ENCODE data around the gene PRKCA.

The PRKCA gene

GRCh38 chr17:66811683-66812054 is 509.3 kb downstream of the PRKCA start:
- DNase-seq (ENCODE audit: low read depth, low spot score) = no peak
- Histone ChIP-seq H3K36me3 (ENCODE audit: control insufficient read depth, insufficient read depth, low read length) (no peaks in the 10 kb centered on the region), H3K27ac (ENCODE audit: low read length) (no peak overlapping the region), H3K4me1 (ENCODE audit: control insufficient read depth, insufficient read depth, low read length) (no peaks in the 10 kb centered on the region), H3K27me3 (ENCODE audit: control insufficient read depth, insufficient read depth, low read length) (no peaks in the 10 kb centered on the region), H3K4me3 (ENCODE audit: low read length) (no peak overlapping the region), H3K9me3 (ENCODE audit: control insufficient read depth, insufficient read depth, low read length) (no peaks in the 10 kb centered on the region)
- WGBS (ENCODE audit: insufficient coverage, insufficient read length) = no CpG with 5 or more reads among the region's 9 CpGs

DNA sequence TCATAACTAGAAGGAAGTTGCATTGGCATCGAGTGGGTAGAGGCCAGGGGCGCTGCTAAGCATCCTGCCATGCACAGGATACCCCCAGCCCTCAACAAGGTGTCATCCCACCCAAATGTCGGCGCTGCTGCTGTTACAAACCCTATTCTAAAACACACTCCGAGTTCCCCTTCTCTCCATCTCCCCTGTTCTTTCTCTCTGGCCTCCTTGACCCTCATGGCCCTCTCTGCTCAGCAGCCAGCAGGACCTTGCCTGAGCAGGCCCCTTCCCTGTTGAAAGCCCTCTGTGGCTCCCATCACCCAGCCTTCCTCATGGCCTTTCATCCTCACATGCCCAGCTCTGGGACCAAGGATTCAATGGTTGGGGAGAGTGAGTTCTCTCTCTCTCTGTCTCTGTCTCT is 510.2 kb downstream of the PRKCA start:
- no peak overlapping the region for H3K4me3 ChIP-seq (ENCODE audit: low read length)
- H3K27me3 ChIP-seq (ENCODE audit: control insufficient read depth, insufficient read depth, low read length) = no peaks in the 10 kb centered on the region
- WGBS (ENCODE audit: insufficient coverage, insufficient read length) = no CpG with 5 or more reads among the region's 5 CpGs
- no peaks in the 10 kb centered on the region for H3K36me3 ChIP-seq (ENCODE audit: control insufficient read depth, insufficient read depth, low read length)
- DNase-seq (ENCODE audit: low read depth, low spot score) = no peak
- H3K27ac ChIP-seq (ENCODE audit: low read length) = no peak overlapping the region
- no peaks in the 10 kb centered on the region for H3K4me1 ChIP-seq (ENCODE audit: control insufficient read depth, insufficient read depth, low read length)
- H3K9me3 ChIP-seq (ENCODE audit: control insufficient read depth, insufficient read depth, low read length) = no peaks in the 10 kb centered on the region

GRCh38 chr17:66813296-66813695 is 510.9 kb downstream of the PRKCA start:
- Histone ChIP-seq H3K27ac (ENCODE audit: low read length) (no peak overlapping the region), H3K27me3 (ENCODE audit: control insufficient read depth, insufficient read depth, low read length) (no peaks in the 10 kb centered on the region), H3K36me3 (ENCODE audit: control insufficient read depth, insufficient read depth, low read length) (no peaks in the 10 kb centered on the region), H3K9me3 (ENCODE audit: control insufficient read depth, insufficient read depth, low read length) (no peaks in the 10 kb centered on the region), H3K4me1 (ENCODE audit: control insufficient read depth, insufficient read depth, low read length) (no peaks in the 10 kb centered on the region), H3K4me3 (ENCODE audit: low read length) (no peak overlapping the region)
- WGBS (ENCODE audit: insufficient coverage, insufficient read length) = no CpG with 5 or more reads among the region's 2 CpGs
- DNase-seq (ENCODE audit: low read depth, low spot score) = no peak

GRCh38 chr17:66814026-66814425 is 511.6 kb downstream of the PRKCA start:
- no CpG with 5 or more reads among the region's 6 CpGs for WGBS (ENCODE audit: insufficient coverage, insufficient read length)
- H3K27me3 ChIP-seq (ENCODE audit: control insufficient read depth, insufficient read depth, low read length) = no peaks in the 10 kb centered on the region
- no peak overlapping the region for H3K27ac ChIP-seq (ENCODE audit: low read length)
- no peaks in the 10 kb centered on the region for H3K36me3 ChIP-seq (ENCODE audit: control insufficient read depth, insufficient read depth, low read length)
- H3K4me3 ChIP-seq (ENCODE audit: low read length) = no peak overlapping the region
- H3K4me1 ChIP-seq (ENCODE audit: control insufficient read depth, insufficient read depth, low read length) = no peaks in the 10 kb centered on the region
- DNase-seq (ENCODE audit: low read depth, low spot score) = no peak
- no peaks in the 10 kb centered on the region for H3K9me3 ChIP-seq (ENCODE audit: control insufficient read depth, insufficient read depth, low read length)

DNA sequence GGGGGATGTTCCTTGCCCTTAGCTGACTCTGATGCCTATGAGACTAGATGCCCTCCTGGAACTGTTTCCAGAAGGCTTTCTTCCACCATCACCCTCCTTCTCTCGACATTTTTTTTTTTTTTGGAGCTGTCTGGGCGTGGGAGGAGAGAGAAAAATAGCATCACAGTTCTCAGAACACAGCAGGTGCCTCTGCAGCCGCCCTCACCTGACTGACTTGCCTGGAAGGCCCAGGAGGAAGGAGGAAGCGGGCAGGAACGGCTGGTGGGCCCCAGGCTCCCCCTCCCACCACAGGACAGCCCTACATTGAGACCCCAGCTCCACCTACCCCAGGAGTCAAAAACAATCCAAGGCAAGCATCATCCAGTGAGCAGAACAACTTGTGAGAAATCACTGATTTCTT is 512.2 kb downstream of the PRKCA start:
- Histone ChIP-seq H3K27me3 (ENCODE audit: control insufficient read depth, insufficient read depth, low read length) (no peaks in the 10 kb centered on the region), H3K36me3 (ENCODE audit: control insufficient read depth, insufficient read depth, low read length) (no peaks in the 10 kb centered on the region), H3K27ac (ENCODE audit: low read length) (no peak overlapping the region), H3K9me3 (ENCODE audit: control insufficient read depth, insufficient read depth, low read length) (no peaks in the 10 kb centered on the region), H3K4me3 (ENCODE audit: low read length) (no peak overlapping the region), H3K4me1 (ENCODE audit: control insufficient read depth, insufficient read depth, low read length) (no peaks in the 10 kb centered on the region)
- no CpG with 5 or more reads among the region's 5 CpGs for WGBS (ENCODE audit: insufficient coverage, insufficient read length)
- no peak for DNase-seq (ENCODE audit: low read depth, low spot score)

DNA sequence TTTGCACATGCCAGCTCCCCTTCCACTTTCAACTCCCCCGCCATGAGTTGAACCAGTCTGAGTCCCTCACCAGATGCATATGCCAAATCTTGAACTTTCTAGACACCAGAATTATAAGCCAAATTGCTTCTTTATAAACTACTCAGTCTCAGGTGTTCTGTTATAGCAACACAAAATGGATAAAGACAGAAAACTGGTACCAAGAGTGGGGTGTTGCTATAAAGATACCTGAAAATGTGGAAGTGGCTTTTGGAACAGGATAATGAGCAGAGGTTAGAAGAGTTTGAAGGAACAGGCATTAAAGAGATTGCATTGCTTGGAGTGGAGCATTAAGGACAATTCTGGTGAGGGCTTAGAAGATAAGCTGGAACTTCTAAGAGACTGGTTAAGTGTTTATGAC is 515.3 kb downstream of the PRKCA start:
- DNase-seq (ENCODE audit: low read depth, low spot score) = no peak
- Histone ChIP-seq H3K4me1 (ENCODE audit: control insufficient read depth, insufficient read depth, low read length) (no peaks in the 10 kb centered on the region), H3K27ac (ENCODE audit: low read length) (no peak overlapping the region), H3K4me3 (ENCODE audit: low read length) (no peak overlapping the region), H3K36me3 (ENCODE audit: control insufficient read depth, insufficient read depth, low read length) (no peaks in the 10 kb centered on the region), H3K27me3 (ENCODE audit: control insufficient read depth, insufficient read depth, low read length) (no peaks in the 10 kb centered on the region), H3K9me3 (ENCODE audit: control insufficient read depth, insufficient read depth, low read length) (no peaks in the 10 kb centered on the region)
- WGBS (ENCODE audit: insufficient coverage, insufficient read length) = no CpG with 5 or more reads among the region's 1 CpG

DNA sequence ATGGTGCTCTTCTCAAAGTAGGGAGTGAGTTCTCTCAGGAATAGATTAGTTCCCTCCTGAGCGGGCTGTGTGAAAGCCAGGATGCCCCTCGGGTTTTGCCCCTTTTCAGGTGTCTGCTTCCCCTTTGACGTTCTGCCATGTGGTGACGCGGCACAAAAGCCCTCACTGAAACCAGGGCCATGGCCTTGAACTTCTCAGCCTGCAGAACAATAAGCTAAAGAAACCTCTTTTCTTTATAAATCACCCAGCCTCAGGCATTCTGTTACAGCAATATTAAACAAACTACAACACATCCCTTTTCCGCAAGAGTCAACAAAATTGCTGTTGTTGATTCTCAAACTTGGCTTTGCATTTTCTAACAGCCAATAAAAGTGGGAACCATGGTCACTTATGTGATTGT is 517.1 kb downstream of the PRKCA start:
- H3K4me3 ChIP-seq (ENCODE audit: low read length) = no peak overlapping the region
- no peak for DNase-seq (ENCODE audit: low read depth, low spot score)
- WGBS (ENCODE audit: insufficient coverage, insufficient read length) = no CpG with 5 or more reads among the region's 6 CpGs
- H3K27me3 ChIP-seq (ENCODE audit: control insufficient read depth, insufficient read depth, low read length) = no peaks in the 10 kb centered on the region
- H3K27ac ChIP-seq (ENCODE audit: low read length) = no peak overlapping the region
- no peaks in the 10 kb centered on the region for H3K9me3 ChIP-seq (ENCODE audit: control insufficient read depth, insufficient read depth, low read length)
- H3K36me3 ChIP-seq (ENCODE audit: control insufficient read depth, insufficient read depth, low read length) = no peaks in the 10 kb centered on the region
- H3K4me1 ChIP-seq (ENCODE audit: control insufficient read depth, insufficient read depth, low read length) = no peaks in the 10 kb centered on the region

DNA sequence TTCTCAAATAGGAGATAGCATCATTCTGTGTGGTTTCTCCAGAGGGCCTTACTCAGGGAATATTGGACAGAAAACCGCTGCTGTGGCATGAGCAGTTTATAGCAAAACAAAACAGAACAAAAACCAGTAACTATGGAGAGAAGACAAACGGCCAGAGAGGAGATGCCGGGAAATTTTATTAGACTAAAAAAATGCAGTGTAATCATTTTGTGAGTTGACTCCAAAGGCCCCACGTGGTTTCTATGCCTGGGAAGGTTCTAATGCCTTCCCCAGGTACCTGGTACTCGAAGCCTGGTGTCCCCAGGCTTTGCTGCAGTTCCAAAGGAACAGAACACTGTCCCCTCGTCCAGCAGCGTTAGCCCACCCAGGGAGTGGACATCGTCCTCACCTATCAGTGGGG is 519.6 kb downstream of the PRKCA start:
- no peaks in the 10 kb centered on the region for H3K27me3 ChIP-seq (ENCODE audit: control insufficient read depth, insufficient read depth, low read length)
- H3K4me3 ChIP-seq (ENCODE audit: low read length) = no peak overlapping the region
- no peaks in the 10 kb centered on the region for H3K4me1 ChIP-seq (ENCODE audit: control insufficient read depth, insufficient read depth, low read length)
- no peak overlapping the region for H3K27ac ChIP-seq (ENCODE audit: low read length)
- no peaks in the 10 kb centered on the region for H3K36me3 ChIP-seq (ENCODE audit: control insufficient read depth, insufficient read depth, low read length)
- no peaks in the 10 kb centered on the region for H3K9me3 ChIP-seq (ENCODE audit: control insufficient read depth, insufficient read depth, low read length)
- no CpG with 5 or more reads among the region's 8 CpGs for WGBS (ENCODE audit: insufficient coverage, insufficient read length)
- no peak for DNase-seq (ENCODE audit: low read depth, low spot score)

- Histone ChIP-seq H3K27me3 (ENCODE audit: control insufficient read depth, insufficient read depth, low read length) (no peaks in the 10 kb centered on the region), H3K4me3 (ENCODE audit: low read length) (no peak overlapping the region), H3K4me1 (ENCODE audit: control insufficient read depth, insufficient read depth, low read length) (peaks cover 3% of the 10 kb centered on the region; the same call in 1 of the 2 replicates), H3K36me3 (ENCODE audit: control insufficient read depth, insufficient read depth, low read length) (no peaks in the 10 kb centered on the region), H3K27ac (ENCODE audit: low read length) (no peak overlapping the region), H3K9me3 (ENCODE audit: control insufficient read depth, insufficient read depth, low read length) (no peaks in the 10 kb centered on the region)
- WGBS (ENCODE audit: insufficient coverage, insufficient read length) = no CpG with 5 or more reads among the region's 6 CpGs
- no peak for DNase-seq (ENCODE audit: low read depth, low spot score)
Observed at GRCh38 chr17:66826856-66827255, 524.4 kb downstream of the PRKCA start.

DNA sequence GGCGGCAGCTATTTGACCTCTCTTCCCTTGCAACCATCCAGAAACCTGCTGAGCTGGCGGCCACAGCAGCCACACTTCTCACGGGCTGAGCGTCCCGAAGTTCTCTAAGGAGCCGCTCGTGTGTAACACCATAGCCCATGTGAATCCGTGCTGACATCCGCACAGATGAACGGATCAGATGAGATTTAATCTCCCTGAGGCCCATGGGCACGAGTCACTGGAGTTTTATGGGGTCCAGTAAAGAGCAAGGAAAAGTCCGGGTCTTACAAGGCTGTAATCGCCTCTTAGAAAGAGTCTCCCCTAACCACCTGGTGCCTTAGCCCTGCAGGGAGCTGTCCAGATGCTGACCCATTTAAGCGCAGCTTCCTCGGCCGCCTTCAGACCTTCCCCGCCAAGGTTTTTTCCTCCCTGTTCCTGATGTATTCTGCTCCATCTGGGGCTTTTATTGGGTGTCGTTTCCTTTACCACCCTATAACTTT is 527.0 kb downstream of the PRKCA start:
- Histone ChIP-seq H3K27ac (ENCODE audit: low read length) (no peak overlapping the region), H3K36me3 (ENCODE audit: control insufficient read depth, insufficient read depth, low read length) (no peaks in the 10 kb centered on the region), H3K27me3 (ENCODE audit: control insufficient read depth, insufficient read depth, low read length) (no peaks in the 10 kb centered on the region; the same call in 1 of the 2 replicates), H3K4me1 (ENCODE audit: control insufficient read depth, insufficient read depth, low read length) (peaks cover 3% of the 10 kb centered on the region; the same call in 1 of the 2 replicates), H3K4me3 (ENCODE audit: low read length) (no peak overlapping the region), H3K9me3 (ENCODE audit: control insufficient read depth, insufficient read depth, low read length) (no peaks in the 10 kb centered on the region)
- WGBS (ENCODE audit: insufficient coverage, insufficient read length) = no CpG with 5 or more reads among the region's 18 CpGs
- DNase-seq (ENCODE audit: low read depth, low spot score) = peak; percentile 61

DNA sequence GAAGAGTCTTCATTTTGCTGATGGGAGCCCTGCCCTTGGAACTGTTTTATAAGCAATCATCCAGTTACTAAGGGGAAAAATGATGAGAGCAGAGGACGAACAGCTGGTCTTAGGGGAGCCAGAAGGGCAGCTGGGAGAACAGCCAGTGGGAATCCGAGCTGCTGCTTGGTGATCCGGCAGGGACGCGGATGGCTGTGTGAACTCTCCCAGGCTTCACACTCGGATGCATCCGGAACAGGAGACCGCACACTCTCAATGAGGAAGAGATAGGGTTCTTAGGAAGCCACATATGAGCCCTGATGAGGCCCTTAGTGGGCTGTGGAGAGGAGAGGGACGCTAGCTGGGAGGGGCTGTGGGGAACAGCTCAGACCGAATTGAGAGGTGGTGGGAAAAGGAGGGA is 527.5 kb downstream of the PRKCA start:
- no peak overlapping the region for H3K27ac ChIP-seq (ENCODE audit: low read length)
- no peaks in the 10 kb centered on the region; the same call in 1 of the 2 replicates for H3K27me3 ChIP-seq (ENCODE audit: control insufficient read depth, insufficient read depth, low read length)
- whole genome bisulfite sequencing (ENCODE audit: insufficient coverage, insufficient read length) = no CpG with 5 or more reads among the region's 10 CpGs
- peaks cover 3% of the 10 kb centered on the region; the same call in 1 of the 2 replicates for H3K4me1 ChIP-seq (ENCODE audit: control insufficient read depth, insufficient read depth, low read length)
- no peak for DNase-seq (ENCODE audit: low read depth, low spot score)
- no peaks in the 10 kb centered on the region for H3K9me3 ChIP-seq (ENCODE audit: control insufficient read depth, insufficient read depth, low read length)
- H3K36me3 ChIP-seq (ENCODE audit: control insufficient read depth, insufficient read depth, low read length) = no peaks in the 10 kb centered on the region
- no peak overlapping the region for H3K4me3 ChIP-seq (ENCODE audit: low read length)

Measured in iPS DF 6.9 (cell line).